ENCODE measurements around the gene MFF.
"Not testable (repeated sequence)": the region's sequence is repeated elsewhere in the genome, so short reads cannot be mapped to it uniquely, and the experiment has no call there.

The MFF gene

DNA sequence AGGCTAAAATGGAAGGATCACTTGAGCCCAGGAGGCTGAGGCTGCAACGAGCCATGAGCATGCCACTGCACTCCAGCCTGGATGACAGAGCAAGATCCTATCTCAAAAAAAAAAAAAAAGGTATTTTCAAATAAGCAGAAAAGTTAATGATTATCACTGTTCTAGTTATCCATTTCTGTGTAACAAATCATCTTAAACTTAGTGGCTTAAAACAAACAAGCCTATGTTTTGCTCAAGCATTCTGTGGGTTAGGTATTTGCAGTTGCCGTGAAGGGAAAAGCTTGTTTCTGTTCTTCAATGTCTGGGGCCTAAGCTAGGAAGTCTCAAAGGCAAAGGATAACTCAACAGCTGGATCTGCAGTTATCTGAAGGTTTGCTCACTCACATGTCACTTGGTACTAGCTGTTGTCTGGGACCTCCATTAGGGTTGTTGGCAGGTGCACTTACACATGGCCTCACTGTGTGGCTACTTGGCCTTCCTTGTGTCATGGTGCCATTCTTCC lies 14.1 kb downstream of the MFF start:
- TF ChIP-seq POLR2AphosphoS5 (IDR thresholded peaks at IDR 0.05; ENCODE audit: low read depth, low read length) (no peak), POLR2A (IDR thresholded peaks at IDR 0.05; ENCODE audit: low read depth, low read length) (no peak), TAF1 (IDR thresholded peaks at IDR 0.05; ENCODE audit: borderline replicate concordance, low read depth, low read length) (no peak)
- FAIRE-seq, result peak; percentile 64
- DNase-seq (ENCODE audit: insufficient read length), result no peak

DNA sequence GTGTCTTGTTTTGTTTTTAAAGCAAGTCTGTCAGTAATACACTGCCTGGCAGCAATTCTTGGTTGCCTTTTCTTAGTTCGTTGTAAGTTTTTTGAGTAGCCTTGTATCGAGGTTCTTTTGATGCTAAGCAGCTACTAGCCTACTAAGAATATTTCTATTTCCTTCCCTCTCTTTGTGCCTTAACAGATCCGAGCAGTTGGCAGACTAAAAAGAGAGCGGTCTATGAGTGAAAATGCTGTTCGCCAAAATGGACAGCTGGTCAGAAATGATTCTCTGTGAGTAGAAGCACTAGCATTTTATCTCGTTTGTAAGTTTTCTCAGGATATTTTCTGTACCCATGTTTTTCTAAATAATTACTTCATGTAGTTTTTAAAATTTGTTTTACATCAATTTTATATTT lies 15.1 kb downstream of the MFF start:
- no peak for FAIRE-seq
- TF ChIP-seq TAF1 (IDR thresholded peaks at IDR 0.05; ENCODE audit: borderline replicate concordance, low read depth, low read length) (no peak), POLR2A (IDR thresholded peaks at IDR 0.05; ENCODE audit: low read depth, low read length) (no peak), POLR2AphosphoS5 (IDR thresholded peaks at IDR 0.05; ENCODE audit: low read depth, low read length) (no peak)

DNA sequence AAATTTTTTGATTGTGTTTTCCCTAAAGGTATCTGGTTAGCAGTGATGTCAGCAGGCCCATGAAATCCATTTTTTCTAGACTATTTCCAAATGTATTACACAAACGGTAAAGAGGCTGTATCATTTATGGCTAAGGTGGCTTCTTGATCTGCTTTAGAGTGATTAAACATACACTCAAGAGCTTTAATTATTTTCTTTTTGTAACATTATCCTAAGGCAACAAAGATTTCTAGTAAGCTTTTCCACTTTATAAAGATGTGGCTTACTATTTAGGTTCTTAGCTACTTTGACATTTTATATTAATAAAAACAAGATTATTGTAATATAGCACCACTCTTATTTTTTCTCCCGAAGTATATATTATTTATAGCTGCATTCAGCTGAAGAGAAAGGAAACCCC lies 16.5 kb downstream of the MFF start:
- FAIRE-seq, result no peak
- TF ChIP-seq POLR2A (IDR thresholded peaks at IDR 0.05; ENCODE audit: low read depth, low read length) (no peak), POLR2AphosphoS5 (IDR thresholded peaks at IDR 0.05; ENCODE audit: low read depth, low read length) (no peak), TAF1 (IDR thresholded peaks at IDR 0.05; ENCODE audit: borderline replicate concordance, low read depth, low read length) (no peak)
- no peak for DNase-seq (ENCODE audit: insufficient read length)

More for the DNA sequence above, 15.1 kb downstream of the MFF start:
- no peak for DNase-seq (ENCODE audit: insufficient read length)

DNA sequence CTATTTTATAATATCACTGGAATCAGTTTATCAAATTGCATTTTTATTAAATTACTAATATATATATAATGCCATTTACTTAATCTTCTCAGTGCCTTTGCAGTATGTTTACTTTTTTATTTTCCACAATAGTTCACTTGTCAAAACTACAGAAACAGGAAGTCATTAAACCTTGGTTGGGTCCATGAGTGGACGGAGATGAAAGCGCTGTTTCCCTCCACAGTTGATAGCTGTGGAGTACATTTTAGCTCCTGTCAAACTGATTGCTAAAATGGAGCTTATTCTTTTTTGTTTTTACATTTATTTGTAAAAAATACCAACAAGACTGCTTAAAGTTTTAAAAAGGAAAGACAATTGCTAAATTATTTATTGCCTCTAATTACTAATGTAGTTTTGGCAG lies 19.2 kb downstream of the MFF start:
- no peak for TF ChIP-seq TAF1 (IDR thresholded peaks at IDR 0.05; ENCODE audit: borderline replicate concordance, low read depth, low read length)
- no peak for TF ChIP-seq POLR2A (IDR thresholded peaks at IDR 0.05; ENCODE audit: low read depth, low read length)
- TF ChIP-seq POLR2AphosphoS5 (IDR thresholded peaks at IDR 0.05; ENCODE audit: low read depth, low read length), result no peak
- DNase-seq (ENCODE audit: insufficient read length), result no peak
- no peak for FAIRE-seq

DNA sequence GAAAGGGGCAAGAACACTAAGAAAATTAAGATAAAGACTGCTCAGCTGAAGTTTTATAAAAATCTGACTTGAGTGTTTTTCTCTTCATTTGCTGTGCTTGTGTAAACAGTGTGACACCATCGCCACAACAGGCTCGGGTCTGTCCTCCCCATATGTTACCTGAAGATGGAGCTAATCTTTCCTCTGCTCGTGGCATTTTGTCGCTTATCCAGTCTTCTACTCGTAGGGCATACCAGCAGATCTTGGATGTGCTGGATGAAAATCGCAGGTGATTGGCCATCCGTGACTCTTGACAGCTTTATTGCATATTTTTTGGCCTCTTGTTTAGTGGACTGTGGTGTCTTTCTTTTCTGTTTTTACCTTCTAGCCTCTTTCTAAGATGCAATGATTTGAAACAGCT lies 22.1 kb downstream of the MFF start:
- DNase-seq (ENCODE audit: insufficient read length) (no peak), FAIRE-seq (no peak)
- TF ChIP-seq TAF1 (IDR thresholded peaks at IDR 0.05; ENCODE audit: borderline replicate concordance, low read depth, low read length), result no peak
- no peak for TF ChIP-seq POLR2AphosphoS5 (IDR thresholded peaks at IDR 0.05; ENCODE audit: low read depth, low read length)

DNA sequence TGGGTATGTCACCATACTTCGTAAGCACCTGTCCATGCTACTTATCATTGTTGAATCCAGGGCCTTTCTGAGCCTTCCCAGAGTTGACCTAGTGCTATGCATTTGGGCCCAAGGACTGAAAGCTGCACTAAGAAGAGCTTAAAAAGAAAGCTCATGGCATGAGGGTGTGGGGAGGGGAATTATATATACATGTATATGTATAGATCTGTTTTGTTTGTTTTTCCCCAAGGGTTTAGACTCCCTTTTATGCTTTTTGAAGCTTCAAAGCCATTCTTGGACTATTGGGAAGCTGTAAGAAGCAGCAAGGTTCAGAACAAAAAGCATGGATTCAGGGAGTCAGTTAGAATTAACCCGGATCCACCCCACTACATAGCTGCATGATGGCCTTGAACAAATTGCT lies 23.3 kb downstream of the MFF start:
- TF ChIP-seq POLR2A (IDR thresholded peaks at IDR 0.05; ENCODE audit: low read depth, low read length), result no peak
- no peak for TF ChIP-seq POLR2AphosphoS5 (IDR thresholded peaks at IDR 0.05; ENCODE audit: low read depth, low read length)
- TF ChIP-seq TAF1 (IDR thresholded peaks at IDR 0.05; ENCODE audit: borderline replicate concordance, low read depth, low read length), result no peak
- FAIRE-seq, result no peak

DNA sequence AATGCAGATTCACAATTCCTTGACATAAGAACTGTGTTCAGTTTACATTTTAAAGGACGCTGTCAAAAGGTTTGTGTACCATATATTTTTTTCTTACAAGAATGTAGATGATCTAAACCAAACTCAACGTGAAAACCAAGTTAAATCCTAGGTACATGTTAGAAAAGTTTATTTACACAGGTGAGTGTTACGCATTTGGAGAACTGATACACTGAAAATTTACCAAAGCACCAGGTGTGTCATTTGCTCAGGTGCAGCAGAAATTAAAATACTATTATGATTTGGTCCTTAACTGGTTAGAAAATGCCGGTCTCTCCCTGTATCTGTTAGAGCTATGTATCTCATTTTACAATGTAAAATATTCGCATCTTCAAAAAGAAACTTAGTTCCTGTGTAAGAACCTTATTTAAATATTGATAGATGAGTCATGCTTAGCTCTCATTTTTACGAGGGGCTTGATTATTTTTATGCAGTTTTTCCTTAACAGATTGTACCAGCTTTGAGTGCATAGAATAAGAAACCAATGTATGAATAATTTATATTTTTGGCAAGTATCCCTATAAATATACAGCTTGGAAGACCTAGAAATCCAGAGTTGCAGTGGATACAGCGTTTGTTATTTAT lies 25.1 kb downstream of the MFF start:
- TF ChIP-seq POLR2AphosphoS5 (IDR thresholded peaks at IDR 0.05; ENCODE audit: low read depth, low read length) (no peak), POLR2A (IDR thresholded peaks at IDR 0.05; ENCODE audit: low read depth, low read length) (no peak), TAF1 (IDR thresholded peaks at IDR 0.05; ENCODE audit: borderline replicate concordance, low read depth, low read length) (no peak)
- no peak for DNase-seq (ENCODE audit: insufficient read length)
- no peak for FAIRE-seq

More for the DNA sequence above, 23.3 kb downstream of the MFF start:
- no peak for DNase-seq (ENCODE audit: insufficient read length)

DNA sequence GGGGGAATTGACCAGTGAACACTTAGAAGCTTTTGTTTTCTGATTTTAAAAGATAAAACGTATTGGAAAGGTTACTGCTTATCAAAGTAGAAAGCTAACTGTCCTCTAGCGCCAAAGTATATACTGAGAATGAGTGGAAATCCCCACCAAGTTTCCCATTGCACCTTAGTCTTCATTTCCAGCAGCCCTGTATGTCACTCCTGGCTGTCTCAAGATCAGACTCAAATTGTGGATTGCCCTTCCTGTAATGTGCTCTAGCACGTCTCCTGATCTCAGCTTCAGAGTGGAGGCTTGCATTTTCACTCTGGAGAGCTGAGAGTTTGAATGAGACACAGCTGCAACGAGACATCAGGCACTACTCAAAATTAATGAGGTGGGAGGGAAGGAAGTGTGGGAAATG lies 26.6 kb downstream of the MFF start:
- FAIRE-seq, result peak; percentile 80
- DNase-seq (ENCODE audit: insufficient read length), result no peak
- TF ChIP-seq POLR2AphosphoS5 (IDR thresholded peaks at IDR 0.05; ENCODE audit: low read depth, low read length) (0 out of 2 replicates have a peak, but pooled peaks have one; percentile 37), TAF1 (IDR thresholded peaks at IDR 0.05; ENCODE audit: borderline replicate concordance, low read depth, low read length) (no peak)

DNA sequence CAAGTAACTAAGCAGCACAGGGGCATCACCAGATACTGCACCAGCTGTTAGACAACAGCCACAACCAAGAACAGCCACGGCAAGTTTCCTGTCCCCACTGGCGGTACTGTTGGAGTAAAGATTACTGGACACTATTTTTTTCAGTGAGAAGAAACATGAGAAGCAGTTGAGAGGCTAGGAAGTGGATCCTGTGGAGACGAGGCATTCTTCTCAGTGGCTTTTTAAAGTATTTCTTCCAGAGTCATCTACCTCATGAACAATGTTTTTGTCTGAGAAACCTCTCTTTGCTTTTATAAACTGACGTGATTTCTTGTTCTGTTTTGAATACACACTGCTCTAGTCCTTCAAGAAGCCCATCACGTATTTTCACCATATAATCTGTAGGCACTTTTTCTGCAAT lies 35.3 kb downstream of the MFF start:
- FAIRE-seq, result no peak
- no peak for DNase-seq (ENCODE audit: insufficient read length)
- TF ChIP-seq POLR2AphosphoS5 (IDR thresholded peaks at IDR 0.05; ENCODE audit: low read depth, low read length) (no peak), POLR2A (IDR thresholded peaks at IDR 0.05; ENCODE audit: low read depth, low read length) (no peak), TAF1 (IDR thresholded peaks at IDR 0.05; ENCODE audit: borderline replicate concordance, low read depth, low read length) (no peak)

DNA sequence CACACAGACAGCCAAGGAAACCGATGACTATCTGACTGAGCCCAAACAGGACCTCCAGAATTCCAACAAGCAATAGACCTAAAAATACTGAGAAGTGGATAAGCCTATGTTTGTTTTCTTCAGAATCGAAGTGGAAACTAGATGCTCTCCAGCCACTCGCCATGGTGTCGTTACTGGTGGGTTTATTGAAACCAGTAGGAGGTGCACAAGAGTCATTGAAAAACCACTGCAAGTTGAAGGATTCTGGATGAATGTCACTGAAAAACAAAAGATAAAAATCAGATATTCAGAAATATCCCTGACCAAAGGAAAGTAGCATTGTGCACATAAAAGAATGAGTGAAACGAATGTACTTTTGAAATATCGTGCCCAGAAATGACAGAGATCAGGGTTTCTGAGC lies 38.7 kb downstream of the MFF start:
- no peak for TF ChIP-seq POLR2A (IDR thresholded peaks at IDR 0.05; ENCODE audit: low read depth, low read length)
- no peak for TF ChIP-seq TAF1 (IDR thresholded peaks at IDR 0.05; ENCODE audit: borderline replicate concordance, low read depth, low read length)
- no peak for DNase-seq (ENCODE audit: insufficient read length)
- FAIRE-seq, result no peak

DNA sequence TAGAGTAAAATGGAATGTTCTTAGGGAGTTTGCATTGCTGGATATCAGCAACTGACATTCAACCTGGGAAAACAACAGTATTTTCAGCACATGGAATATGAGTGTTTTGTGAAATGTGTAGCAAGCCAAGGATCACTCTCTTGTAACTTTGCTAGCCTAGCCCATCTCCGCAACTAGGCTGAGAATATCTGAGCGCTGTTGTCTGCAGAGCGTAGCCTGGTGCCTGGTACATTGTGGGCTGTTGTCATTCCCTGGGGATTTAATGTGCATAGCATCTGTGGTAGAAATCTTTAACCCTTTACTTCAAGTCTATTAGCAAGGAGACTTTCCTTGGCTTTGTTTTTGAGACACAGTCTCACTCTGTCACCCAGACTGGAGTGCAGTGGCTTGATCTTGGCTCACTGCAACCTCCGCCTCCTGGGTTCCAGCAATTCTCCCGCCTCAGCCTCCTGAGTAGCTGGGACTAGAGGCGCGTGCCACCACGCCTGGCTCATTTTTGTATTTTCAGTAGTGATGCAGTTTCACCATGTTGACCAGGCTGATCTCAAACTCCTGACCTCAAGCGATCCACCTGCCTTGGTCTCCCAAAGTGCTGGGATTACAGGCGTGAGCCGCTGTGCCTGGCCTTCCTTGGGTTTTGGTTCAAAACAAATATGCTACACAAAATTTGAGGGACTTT lies 39.7 kb downstream of the MFF start:
- not testable (repeated sequence) for FAIRE-seq

DNA sequence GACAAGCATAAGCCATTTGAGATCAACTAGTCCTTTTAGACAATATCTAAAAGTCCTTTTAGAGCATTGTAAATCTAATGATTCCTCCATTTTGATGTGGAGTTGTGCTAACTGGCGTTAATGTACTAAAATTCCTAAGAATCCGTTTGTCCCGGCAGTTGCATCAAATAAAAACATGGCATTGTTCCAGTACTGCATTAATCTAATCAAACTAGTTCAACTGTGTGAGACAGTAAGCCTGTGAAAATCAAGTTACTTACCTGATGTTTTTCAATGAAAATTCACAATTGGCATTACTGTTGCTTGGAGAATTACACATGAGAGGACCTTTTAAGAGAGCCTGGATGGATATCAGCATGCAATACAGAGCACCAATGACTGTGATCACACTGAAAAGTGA lies 40.8 kb downstream of the MFF start:
- FAIRE-seq (no peak), DNase-seq (ENCODE audit: insufficient read length) (no peak)

More for the DNA sequence above, 39.7 kb downstream of the MFF start:
- DNase-seq (ENCODE audit: insufficient read length), result not testable (repeated sequence)

More for the DNA sequence above, 40.8 kb downstream of the MFF start:
- TF ChIP-seq POLR2A (IDR thresholded peaks at IDR 0.05; ENCODE audit: low read depth, low read length) (no peak), POLR2AphosphoS5 (IDR thresholded peaks at IDR 0.05; ENCODE audit: low read depth, low read length) (no peak), TAF1 (IDR thresholded peaks at IDR 0.05; ENCODE audit: borderline replicate concordance, low read depth, low read length) (no peak)
